Left ventricle myocardium inferior (tissue), 1 donor: Measurements from ENCODE around the gene POLDIP2. TPM values are rescaled to one million over a fixed set of nuclear protein-coding genes. Genes with fewer than 3 reads are reported as not detected.

ENCODE experiments used
- DNase-seq: peaks from one replicate; pipeline ENCODE4 v3.0.0-alpha.2; 2020
- H3K27ac ChIP-seq: fragments of 200-600 bp; replicated peaks from 2 replicates; pipeline ENCODE4 v1.8.0; 2021
- H3K27me3 ChIP-seq: fragments of 200-600 bp; 2 replicates; pipeline ENCODE4 v1.8.0; 2021; ENCODE audit warnings: low read depth
- H3K36me3 ChIP-seq: fragments of 200-600 bp; 2 replicates; pipeline ENCODE4 v1.8.0; 2021
- H3K4me1 ChIP-seq: fragments of 200-600 bp; 2 replicates; pipeline ENCODE4 v1.8.0; 2021
- H3K4me3 ChIP-seq: fragments of 200-600 bp; 2 replicates; pipeline ENCODE4 v1.8.0; 2021; ENCODE audit warnings: mild to moderate bottlenecking, moderate library complexity
- H3K9me3 ChIP-seq: fragments of 200-600 bp; replicated peaks from 2 replicates; pipeline ENCODE4 v1.8.0; 2021
- CTCF ChIP-seq: fragments of 200-600 bp; IDR thresholded peaks from 2 replicates; pipeline ENCODE4 v1.8.0; 2021; ENCODE audit warnings: antibody characterized with exemption, mild to moderate bottlenecking, borderline replicate concordance
- intact Hi-C: fragments of 100-400 bp; cut with micrococcal nuclease; formaldehyde crosslinking; loops from one replicate; pipeline ENCODE4 v1.11.0; 2022
- total RNA-seq: library from RNA; stranded (reverse); fragmentation: NEBNext Ultra II Directional; extraction: Animal tissue kit (Norgen Biotek cat#: 25700); gene quantifications from one replicate; pipeline ENCODE4 v1.2.1, GENCODE V29; 2021
- donor health status: DM: no; HTN: yes; CAD: no; lungs with severe emphysema.

Gene POLDIP2
- total RNA-seq, 1 donor from 2014 or later = 154 TPM

GRCh38 chr17:28390563-28390962 is 33.2 kb upstream of the POLDIP2 start:
- no peaks in the 10 kb centered on the region for H3K27me3 ChIP-seq
- no peaks in the 10 kb centered on the region for H3K9me3 ChIP-seq
- no peak overlapping the region for H3K27ac ChIP-seq
- intact Hi-C loops = no loop called here
- H3K36me3 ChIP-seq = peaks cover 78% of the 10 kb centered on the region
- no peak for TF ChIP-seq CTCF
- H3K4me3 ChIP-seq = no peak overlapping the region
- DNase-seq = no peak
- peaks cover under 1% of the 10 kb centered on the region for H3K4me1 ChIP-seq

GRCh38 chr17:28390141-28390540 is 32.8 kb upstream of the POLDIP2 start:
- Histone ChIP-seq H3K9me3 (no peaks in the 10 kb centered on the region), H3K27ac (no peak overlapping the region), H3K36me3 (peaks cover 74% of the 10 kb centered on the region), H3K4me3 (no peak overlapping the region), H3K27me3 (no peaks in the 10 kb centered on the region), H3K4me1 (peaks cover 5% of the 10 kb centered on the region)
- intact Hi-C loops = no loop called here
- TF ChIP-seq CTCF = no peak
- DNase-seq = no peak

- Histone ChIP-seq H3K4me3 (no peak overlapping the region), H3K36me3 (peaks cover 55% of the 10 kb centered on the region)
- intact Hi-C loops = no loop called here
These were observed 30.8 kb upstream of the POLDIP2 start for GRCh38 chr17:28388106-28388505.

GRCh38 chr17:28386391-28386790 is 29.1 kb upstream of the POLDIP2 start:
- intact Hi-C loops = no loop called here

More at GRCh38 chr17:28388106-28388505, 30.8 kb upstream of the POLDIP2 start:
- no peak for DNase-seq
- H3K9me3 ChIP-seq = no peaks in the 10 kb centered on the region
- no peaks in the 10 kb centered on the region for H3K27me3 ChIP-seq
- peaks cover 16% of the 10 kb centered on the region for H3K4me1 ChIP-seq
- no peak for TF ChIP-seq CTCF
- H3K27ac ChIP-seq = no peak overlapping the region

GRCh38 chr17:28385406-28385805 is 28.1 kb upstream of the POLDIP2 start:
- no peak overlapping the region for H3K27ac ChIP-seq
- H3K27me3 ChIP-seq = no peaks in the 10 kb centered on the region
- DNase-seq = no peak
- peaks cover 26% of the 10 kb centered on the region for H3K4me1 ChIP-seq
- peaks cover 31% of the 10 kb centered on the region for H3K36me3 ChIP-seq
- TF ChIP-seq CTCF = no peak
- no peaks in the 10 kb centered on the region for H3K9me3 ChIP-seq
- peak overlapping the region; percentile 67 for H3K4me3 ChIP-seq
- intact Hi-C loops = no loop called here

More at GRCh38 chr17:28386391-28386790, 29.1 kb upstream of the POLDIP2 start:
- Histone ChIP-seq H3K4me1 (peaks cover 20% of the 10 kb centered on the region), H3K36me3 (peaks cover 41% of the 10 kb centered on the region), H3K4me3 (no peak overlapping the region), H3K9me3 (no peaks in the 10 kb centered on the region), H3K27ac (no peak overlapping the region), H3K27me3 (no peaks in the 10 kb centered on the region)
- no peak for DNase-seq
- no peak for TF ChIP-seq CTCF

- no peak overlapping the region for H3K27ac ChIP-seq
These were observed 27.7 kb upstream of the POLDIP2 start for GRCh38 chr17:28385037-28385400.

More at GRCh38 chr17:28385037-28385400, 27.7 kb upstream of the POLDIP2 start:
- Histone ChIP-seq H3K4me1 (peaks cover 26% of the 10 kb centered on the region), H3K36me3 (peaks cover 27% of the 10 kb centered on the region), H3K27me3 (no peaks in the 10 kb centered on the region), H3K4me3 (peak overlapping the region; percentile 67), H3K9me3 (no peaks in the 10 kb centered on the region)
- DNase-seq = no peak
- no peak for TF ChIP-seq CTCF
- intact Hi-C loops = no loop called here
